Stomach smooth muscle (tissue), 2 donors: ENCODE measurements around the gene ATXN3.
"Not testable (repeated sequence)": the region's sequence is repeated elsewhere in the genome, so short reads cannot be mapped to it uniquely, and the experiment has no call there.

Experiments
- H3K27ac ChIP-seq: one replicate; pipeline ENCODE4 v1.7.0; 2013; ENCODE audit warnings: mild to moderate bottlenecking, low read length, inconsistent platforms
- H3K27me3 ChIP-seq, 2 donors: one replicate each; pipeline ENCODE4 v1.7.0; 2013; ENCODE audit warnings: low read length in 2 of 2; ENCODE audit not compliant: insufficient read depth in 2 of 2, control insufficient read depth in 1 of 2
- H3K36me3 ChIP-seq, 2 donors: one replicate each; pipeline ENCODE4 v1.7.0; 2013; ENCODE audit warnings: low read length in 2 of 2; ENCODE audit not compliant: control insufficient read depth in 2 of 2, insufficient read depth in 2 of 2
- H3K4me1 ChIP-seq: one replicate; pipeline ENCODE4 v1.7.0; 2013; ENCODE audit warnings: low read length; ENCODE audit not compliant: control insufficient read depth, insufficient read depth
- H3K4me3 ChIP-seq, 2 donors: one replicate each; pipeline ENCODE4 v1.7.0; 2013; ENCODE audit warnings: low read length in 2 of 2
- H3K9ac ChIP-seq, 2 donors: one replicate each; pipeline ENCODE4 v1.7.0; 2013; ENCODE audit warnings: low read length in 2 of 2, mild to moderate bottlenecking in 1 of 2
- H3K9me3 ChIP-seq, 2 donors: one replicate each; pipeline ENCODE4 v1.7.0; 2013; ENCODE audit warnings: low read length in 2 of 2; ENCODE audit not compliant: control insufficient read depth in 2 of 2
- donor health status: healthy.
- donor health status: Pancreatic carcinoma.

The ATXN3 gene

DNA sequence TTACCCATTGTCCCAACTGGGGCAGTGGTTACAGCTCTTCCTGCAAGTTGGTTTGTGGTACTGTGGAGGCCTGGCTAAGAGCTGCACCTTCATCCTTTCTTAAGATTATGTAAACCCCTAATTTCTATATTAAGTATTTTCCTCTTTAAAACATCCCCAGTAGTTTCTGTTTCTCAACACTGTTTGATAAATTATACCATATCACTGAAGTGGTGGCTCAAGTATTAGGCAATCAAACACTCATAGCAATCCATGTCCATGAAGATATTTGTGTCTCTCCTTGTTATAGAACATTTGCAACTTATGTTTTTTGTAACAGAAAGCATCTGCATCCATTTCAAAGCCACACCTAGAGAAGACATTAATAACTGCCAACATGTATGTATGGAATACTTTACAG, 31.8 kb downstream of the ATXN3 start:
- Histone ChIP-seq H3K9ac (no peak overlapping the region), H3K4me1 (no peaks in the 10 kb centered on the region), H3K36me3 (peaks cover 19 to 23% of the 10 kb centered on the region in 2 donors)

DNA sequence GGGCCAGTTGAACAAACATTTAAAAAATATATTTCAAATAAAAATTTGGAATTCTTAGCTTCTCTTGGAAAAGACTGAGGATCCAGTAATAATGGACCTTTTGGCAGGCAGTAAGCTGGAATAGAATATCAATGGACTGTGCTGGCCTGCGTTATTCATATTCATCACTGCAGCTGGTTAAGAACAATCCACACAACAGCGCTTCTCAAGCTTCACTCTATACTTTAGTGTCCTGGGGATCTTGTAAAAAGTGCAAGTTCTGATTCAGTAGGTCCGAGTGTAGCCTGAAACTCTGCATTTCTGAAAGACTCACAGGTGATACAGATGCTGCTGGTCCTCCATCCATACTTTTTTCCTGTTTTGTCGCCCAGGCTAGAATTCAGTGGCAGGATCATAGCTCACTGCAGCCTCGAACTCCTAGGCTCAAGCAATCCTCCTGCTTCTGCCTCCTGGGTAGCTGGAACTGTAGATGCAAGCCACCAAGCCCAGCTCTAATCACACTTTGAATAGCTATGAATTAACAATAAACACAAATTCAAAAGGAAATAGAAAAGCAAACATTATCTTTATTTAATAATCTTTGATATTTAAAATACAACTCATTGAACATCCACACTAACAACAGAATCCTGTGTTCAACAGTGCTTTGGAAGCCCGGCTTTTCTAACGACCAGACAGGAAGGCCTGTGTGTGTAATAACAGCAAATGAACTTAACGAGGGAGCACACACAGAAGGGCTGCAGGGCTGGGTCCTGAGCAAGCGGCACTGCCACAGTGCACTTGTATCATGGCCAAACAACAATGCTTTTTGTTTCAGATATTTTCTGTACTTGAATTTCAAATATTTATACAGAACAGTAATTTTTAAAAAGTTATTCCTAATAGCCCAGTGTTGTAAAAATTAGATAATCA, 48.1 kb downstream of the ATXN3 start:
- H3K4me3 ChIP-seq, result no peak overlapping the region
- H3K4me1 ChIP-seq, result no peaks in the 10 kb centered on the region
- no peaks in the 10 kb centered on the region for H3K27me3 ChIP-seq
- no peaks in the 10 kb centered on the region for H3K9me3 ChIP-seq
- H3K9ac ChIP-seq, result peak overlapping the region in 1 of 2 donors; percentile 29
- no peak overlapping the region for H3K27ac ChIP-seq
- H3K36me3 ChIP-seq, result peaks cover 1 to 2% of the 10 kb centered on the region in 2 donors

More for the DNA sequence above, 31.8 kb downstream of the ATXN3 start:
- Histone ChIP-seq H3K4me3 (no peak overlapping the region), H3K27ac (no peak overlapping the region), H3K9me3 (no peaks in the 10 kb centered on the region), H3K27me3 (no peaks in the 10 kb centered on the region)

DNA sequence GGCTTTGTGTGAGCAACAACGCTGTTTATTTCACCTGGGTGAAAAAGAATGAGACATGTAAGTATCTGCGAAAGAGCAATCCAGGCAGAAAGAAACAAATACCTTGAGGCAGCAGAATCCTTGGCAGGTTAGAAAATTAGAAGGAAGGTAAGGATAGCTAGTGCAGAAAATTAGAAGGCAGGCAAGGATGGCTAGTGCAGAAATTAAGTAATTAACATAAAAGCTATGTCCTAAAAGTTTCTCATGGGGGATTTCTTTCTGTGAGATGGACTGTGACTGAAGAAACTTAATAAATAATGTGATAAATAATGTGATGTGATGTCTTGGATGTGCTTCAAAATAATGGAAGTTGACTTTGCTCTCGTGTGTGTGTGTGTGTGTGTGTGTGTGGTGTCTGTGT, 56.6 kb downstream of the ATXN3 start:
- H3K36me3 ChIP-seq, result peaks cover 0 to 2% of the 10 kb centered on the region in 2 donors
- no peaks in the 10 kb centered on the region for H3K27me3 ChIP-seq
- H3K4me3 ChIP-seq, result no peak overlapping the region
- H3K27ac ChIP-seq, result no peak overlapping the region
- no peaks in the 10 kb centered on the region for H3K9me3 ChIP-seq
- H3K9ac ChIP-seq, result no peak overlapping the region
- H3K4me1 ChIP-seq, result no peaks in the 10 kb centered on the region

DNA sequence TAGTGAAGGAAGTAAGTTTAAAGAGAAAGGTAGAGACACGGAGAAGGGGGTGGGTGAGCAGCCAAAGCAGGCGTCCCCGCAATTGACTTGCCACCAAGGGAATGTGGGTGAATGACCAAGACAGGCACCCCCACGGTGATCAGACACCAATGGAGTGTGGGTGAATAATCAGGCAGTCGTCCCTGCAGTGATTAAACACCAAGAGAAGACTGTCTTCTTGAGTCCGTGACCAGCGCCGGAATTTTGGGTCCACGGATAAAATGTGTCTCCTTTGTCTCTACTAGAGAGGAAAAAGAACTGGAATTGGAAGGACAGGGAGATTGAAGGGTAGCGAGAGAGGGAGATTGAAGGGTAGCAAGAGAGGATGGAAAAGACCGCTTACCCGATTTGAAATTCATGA, 57.2 kb downstream of the ATXN3 start:
- H3K9me3 ChIP-seq, H3K9ac ChIP-seq, H3K27me3 ChIP-seq, H3K4me1 ChIP-seq, H3K4me3 ChIP-seq, H3K36me3 ChIP-seq, H3K27ac ChIP-seq: not testable (repeated sequence)

DNA sequence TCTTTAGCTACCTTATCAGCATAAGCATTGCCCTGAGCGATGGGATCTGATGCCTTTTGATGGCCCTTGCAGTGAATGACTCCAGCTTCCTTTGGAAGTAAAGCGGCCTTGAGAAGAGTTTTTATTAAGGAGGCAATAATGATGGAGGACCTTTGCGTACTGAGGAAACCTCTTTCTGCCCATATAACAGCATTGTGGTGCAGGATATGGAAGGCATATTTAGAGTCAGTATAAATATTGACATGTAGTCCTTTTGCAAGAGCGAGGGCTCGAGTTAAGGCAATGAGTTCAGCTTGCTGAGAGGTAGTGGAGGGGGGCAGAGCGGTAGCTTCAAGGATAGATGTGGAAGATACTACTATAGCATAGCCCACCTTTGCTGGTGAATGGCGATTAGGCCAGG, 60.5 kb downstream of the ATXN3 start:
- not testable (repeated sequence) for H3K4me1 ChIP-seq, H3K4me3 ChIP-seq, H3K36me3 ChIP-seq, H3K27me3 ChIP-seq, H3K9me3 ChIP-seq, H3K9ac ChIP-seq, H3K27ac ChIP-seq

DNA sequence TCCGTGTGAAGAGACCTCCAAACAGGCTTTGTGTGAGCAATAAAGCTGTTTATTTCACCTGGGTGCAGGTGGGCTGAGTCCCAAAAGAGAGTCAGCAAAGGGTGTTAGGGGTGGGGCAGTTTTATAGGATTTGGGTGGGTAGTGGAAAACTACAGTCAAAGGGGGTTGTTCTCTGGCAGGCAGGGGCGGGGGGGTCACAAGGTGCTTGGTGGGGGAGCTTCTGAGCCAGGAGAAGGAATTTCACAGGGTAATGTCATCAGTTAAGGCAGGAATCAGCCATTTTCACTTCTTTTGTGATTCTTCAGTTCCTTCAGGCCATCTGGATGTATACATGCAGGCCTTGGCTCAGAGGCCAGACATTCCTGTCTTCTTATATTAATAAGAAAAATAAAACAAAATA, 64.6 kb downstream of the ATXN3 start:
- not testable (repeated sequence) for H3K27ac ChIP-seq, H3K9ac ChIP-seq, H3K9me3 ChIP-seq, H3K4me3 ChIP-seq, H3K27me3 ChIP-seq, H3K36me3 ChIP-seq
- H3K4me1 ChIP-seq, result peaks cover 15% of the 10 kb centered on the region

DNA sequence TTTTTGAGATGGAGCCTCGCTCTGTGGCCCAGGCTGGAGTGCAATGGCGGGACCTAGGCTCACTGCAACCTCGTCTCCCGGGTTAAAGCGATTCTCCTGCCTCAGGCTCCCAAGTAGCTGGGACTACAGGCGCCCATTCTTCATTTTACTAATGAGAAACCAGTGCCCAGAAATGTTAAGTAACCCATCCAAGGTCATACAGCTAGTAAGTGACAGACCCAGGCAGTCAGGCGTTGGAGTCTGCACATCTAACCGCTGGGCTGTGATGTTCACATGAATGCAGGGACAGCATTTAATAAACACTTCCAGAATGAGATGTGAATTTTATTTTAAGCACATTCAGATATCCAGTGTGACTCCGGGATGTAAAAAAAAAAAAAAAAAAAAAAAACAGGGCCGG, 65.2 kb downstream of the ATXN3 start:
- Histone ChIP-seq H3K9me3 (no peaks in the 10 kb centered on the region), H3K9ac (no peak overlapping the region), H3K4me3 (peak overlapping the region in 1 of 2 donors; percentile 94), H3K36me3 (peaks cover 0 to 2% of the 10 kb centered on the region in 2 donors), H3K4me1 (peaks cover 15% of the 10 kb centered on the region), H3K27ac (no peak overlapping the region), H3K27me3 (no peaks in the 10 kb centered on the region)

DNA sequence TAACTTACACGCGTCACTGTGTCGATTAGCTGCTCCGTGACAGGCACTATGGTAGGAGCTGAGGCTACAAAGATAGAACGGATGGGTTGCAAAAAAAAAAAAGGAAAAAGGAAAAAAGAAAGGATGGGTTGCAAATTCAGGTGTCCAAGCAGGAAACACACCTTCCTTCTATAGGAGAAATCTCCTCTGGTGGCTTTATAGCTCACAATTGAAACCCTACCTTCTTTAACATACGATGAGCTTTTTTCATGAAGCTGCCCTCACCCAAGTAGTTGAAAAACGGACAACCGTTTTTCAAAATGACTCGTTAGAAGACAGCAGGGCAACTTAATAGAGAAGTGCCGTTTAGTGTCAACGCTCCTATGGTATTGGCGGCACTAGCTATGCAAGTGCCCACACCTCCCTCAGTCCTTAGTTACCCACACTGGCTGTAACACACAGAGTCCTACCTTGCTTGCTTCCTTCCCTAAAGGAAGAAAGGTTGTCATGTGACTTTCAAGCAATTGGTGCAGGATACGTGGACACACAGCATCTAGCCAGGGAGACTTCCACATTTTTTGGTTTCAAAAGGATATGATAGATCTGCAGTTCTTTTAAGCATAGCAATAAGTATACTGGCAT, 65.8 kb downstream of the ATXN3 start:
- peak overlapping the region; percentile 97 for H3K27ac ChIP-seq
- no peaks in the 10 kb centered on the region for H3K27me3 ChIP-seq
- peak overlapping the region; percentile 93 to 100 for H3K9ac ChIP-seq
- peaks cover 15% of the 10 kb centered on the region for H3K4me1 ChIP-seq
- H3K36me3 ChIP-seq, result peaks cover 0 to 2% of the 10 kb centered on the region in 2 donors
- H3K4me3 ChIP-seq, result peak overlapping the region; percentile 90 to 94
- H3K9me3 ChIP-seq, result no peaks in the 10 kb centered on the region

DNA sequence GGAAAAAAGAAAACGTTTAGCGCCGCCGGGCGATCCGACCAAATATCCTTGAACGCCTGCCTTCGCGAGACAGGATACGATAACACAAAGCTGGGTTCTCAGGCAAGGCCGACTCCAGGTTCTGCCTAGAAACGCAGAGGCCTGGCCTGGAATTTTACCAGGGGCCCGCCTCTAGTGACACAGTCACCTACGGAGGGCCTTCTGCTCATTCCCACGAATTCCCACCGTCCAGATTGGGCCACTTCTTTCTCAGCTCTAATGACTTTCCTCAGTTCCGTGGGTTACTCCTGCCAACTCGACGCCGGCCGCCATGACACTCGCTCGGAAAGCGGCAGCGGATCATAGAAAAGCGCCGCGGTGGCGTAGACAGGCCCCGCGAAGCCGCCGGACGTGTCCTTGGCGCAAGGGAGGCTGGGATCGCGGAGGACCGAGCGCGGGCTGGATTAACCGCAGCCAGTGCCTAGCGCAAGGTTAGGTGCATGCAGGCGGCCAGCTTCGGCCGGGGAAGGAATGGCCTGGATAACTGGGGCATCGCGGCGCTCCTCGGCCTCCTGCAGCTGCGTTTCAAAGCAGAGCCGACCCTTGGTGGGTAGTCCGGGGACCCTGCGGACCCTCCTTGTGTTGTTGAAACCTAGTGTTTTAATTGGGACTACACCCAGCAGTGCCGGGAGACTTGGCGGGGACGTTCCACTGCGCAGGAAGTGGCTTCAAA, 66.5 kb downstream of the ATXN3 start, which contains the start of gene TRIP11:
TSS of gene TRIP11 (minus strand) at position 341 of the 712 bp plus-strand sequence. CDS start 374 bp downstream, outside the sequence.
- no peaks in the 10 kb centered on the region for H3K9me3 ChIP-seq
- H3K27ac ChIP-seq, result peak within 1 kb of the TSS; percentile 97
- peaks cover 15% of the 10 kb centered on the region for H3K4me1 ChIP-seq
- H3K4me3 ChIP-seq, result peak within 1 kb of the TSS; percentile 90 to 94
- H3K36me3 ChIP-seq, result peaks cover 0 to 2% of the 10 kb centered on the region in 2 donors
- no peaks in the 10 kb centered on the region for H3K27me3 ChIP-seq
- H3K9ac ChIP-seq, result peak within 1 kb of the TSS; percentile 93 to 100

DNA sequence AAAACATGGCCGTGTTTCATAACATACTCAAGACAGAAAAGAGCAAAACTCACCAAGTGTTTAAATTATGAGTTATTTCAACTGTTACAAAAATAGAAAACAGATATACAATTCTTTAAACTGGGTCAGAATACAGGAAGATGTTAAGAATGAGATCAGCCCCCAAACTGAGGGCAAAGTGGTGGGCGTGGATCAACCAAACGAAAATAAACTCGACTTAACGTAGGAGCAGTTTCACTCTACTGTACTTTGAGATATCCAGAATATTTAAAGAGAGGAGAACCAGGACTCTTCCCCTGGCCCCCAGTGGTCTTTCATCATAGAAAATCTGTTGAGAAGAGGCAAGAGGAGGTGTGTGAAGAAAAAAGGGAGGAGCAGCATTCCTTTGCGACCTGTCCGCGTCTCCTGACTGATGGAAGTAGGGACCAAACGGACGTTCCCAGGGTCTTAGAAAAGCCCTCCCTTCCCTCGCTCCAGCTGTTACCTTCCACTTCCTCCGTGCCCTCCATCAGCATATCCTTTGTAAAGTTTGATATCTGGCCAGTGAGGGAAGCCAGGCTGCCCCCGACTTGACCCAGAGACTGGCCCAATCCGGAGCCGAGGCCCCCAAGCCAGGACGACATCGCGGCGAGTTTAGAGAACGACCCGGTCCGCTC, 67.2 kb downstream of the ATXN3 start:
- no peaks in the 10 kb centered on the region for H3K9me3 ChIP-seq
- H3K9ac ChIP-seq, result peak overlapping the region; percentile 93 to 100
- H3K27ac ChIP-seq, result peak overlapping the region; percentile 97
- no peaks in the 10 kb centered on the region for H3K27me3 ChIP-seq
- peaks cover 15% of the 10 kb centered on the region for H3K4me1 ChIP-seq
- peaks cover 0 to 2% of the 10 kb centered on the region in 2 donors for H3K36me3 ChIP-seq
- peak overlapping the region; percentile 90 to 94 for H3K4me3 ChIP-seq
